Measurements from ENCODE around the gene LLPH. TPM values are rescaled to one million over a fixed set of nuclear protein-coding genes. Genes with fewer than 3 reads are reported as not detected.

Gene LLPH
- total and polyA plus RNA-seq, 8 donors, result 0.29 to 28.1 (median 13.2) TPM

DNA sequence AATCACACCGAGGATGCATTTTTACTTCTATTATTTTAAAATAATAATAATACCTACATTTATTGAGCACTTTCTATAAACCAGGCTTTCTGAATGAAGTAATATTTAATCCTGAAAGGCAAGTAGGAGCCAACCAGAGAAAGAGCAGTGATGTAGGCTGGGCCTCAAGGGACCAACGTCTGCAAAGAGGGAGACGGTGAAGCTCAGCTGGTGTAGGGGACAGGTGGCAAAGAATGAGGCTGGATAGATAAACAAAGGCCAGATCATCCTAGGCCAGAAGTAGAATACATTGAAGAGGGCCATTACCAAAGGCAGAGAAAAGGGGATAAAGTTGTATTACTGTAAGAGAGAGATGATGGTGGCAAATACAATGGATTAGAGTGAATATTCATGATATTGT is 40.1 kb upstream of the LLPH start:
- peaks cover 16 to 32% (median 25%) of the 10 kb centered on the region in 4 donors for H3K4me1 ChIP-seq
- no peaks in the 10 kb centered on the region for H3K27me3 ChIP-seq
- TF ChIP-seq POLR2AphosphoS5 (IDR thresholded peaks at IDR 0.05) (no peak), EP300 (IDR thresholded peaks at IDR 0.05) (no peak), POLR2A (IDR thresholded peaks at IDR 0.05) (no peak)
- TF ChIP-seq, protein P1, sequence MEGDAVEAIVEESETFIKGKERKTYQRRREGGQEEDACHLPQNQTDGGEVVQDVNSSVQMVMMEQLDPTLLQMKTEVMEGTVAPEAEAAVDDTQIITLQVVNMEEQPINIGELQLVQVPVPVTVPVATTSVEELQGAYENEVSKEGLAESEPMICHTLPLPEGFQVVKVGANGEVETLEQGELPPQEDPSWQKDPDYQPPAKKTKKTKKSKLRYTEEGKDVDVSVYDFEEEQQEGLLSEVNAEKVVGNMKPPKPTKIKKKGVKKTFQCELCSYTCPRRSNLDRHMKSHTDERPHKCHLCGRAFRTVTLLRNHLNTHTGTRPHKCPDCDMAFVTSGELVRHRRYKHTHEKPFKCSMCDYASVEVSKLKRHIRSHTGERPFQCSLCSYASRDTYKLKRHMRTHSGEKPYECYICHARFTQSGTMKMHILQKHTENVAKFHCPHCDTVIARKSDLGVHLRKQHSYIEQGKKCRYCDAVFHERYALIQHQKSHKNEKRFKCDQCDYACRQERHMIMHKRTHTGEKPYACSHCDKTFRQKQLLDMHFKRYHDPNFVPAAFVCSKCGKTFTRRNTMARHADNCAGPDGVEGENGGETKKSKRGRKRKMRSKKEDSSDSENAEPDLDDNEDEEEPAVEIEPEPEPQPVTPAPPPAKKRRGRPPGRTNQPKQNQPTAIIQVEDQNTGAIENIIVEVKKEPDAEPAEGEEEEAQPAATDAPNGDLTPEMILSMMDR (IDR thresholded peaks at IDR 0.05), result no peak
- H3K9me3 ChIP-seq, result no peaks in the 10 kb centered on the region
- 92 to 96% (median 95%) methylated on average over 3 of the region's 3 CpGs for WGBS, 5 donors
- DNase-seq, result no peak
- peak overlapping the region in 4 of 5 donors; percentile 94 to 100 (median 98) for H3K27ac ChIP-seq
- H3K36me3 ChIP-seq, result no peaks in the 10 kb centered on the region
- peak overlapping the region in 3 of 4 donors; percentile 45 to 88 (median 67) for H3K4me3 ChIP-seq
- intact Hi-C loops (cut with DNase I; ENCODE audit: low total_unique reads), result no loop called here

DNA sequence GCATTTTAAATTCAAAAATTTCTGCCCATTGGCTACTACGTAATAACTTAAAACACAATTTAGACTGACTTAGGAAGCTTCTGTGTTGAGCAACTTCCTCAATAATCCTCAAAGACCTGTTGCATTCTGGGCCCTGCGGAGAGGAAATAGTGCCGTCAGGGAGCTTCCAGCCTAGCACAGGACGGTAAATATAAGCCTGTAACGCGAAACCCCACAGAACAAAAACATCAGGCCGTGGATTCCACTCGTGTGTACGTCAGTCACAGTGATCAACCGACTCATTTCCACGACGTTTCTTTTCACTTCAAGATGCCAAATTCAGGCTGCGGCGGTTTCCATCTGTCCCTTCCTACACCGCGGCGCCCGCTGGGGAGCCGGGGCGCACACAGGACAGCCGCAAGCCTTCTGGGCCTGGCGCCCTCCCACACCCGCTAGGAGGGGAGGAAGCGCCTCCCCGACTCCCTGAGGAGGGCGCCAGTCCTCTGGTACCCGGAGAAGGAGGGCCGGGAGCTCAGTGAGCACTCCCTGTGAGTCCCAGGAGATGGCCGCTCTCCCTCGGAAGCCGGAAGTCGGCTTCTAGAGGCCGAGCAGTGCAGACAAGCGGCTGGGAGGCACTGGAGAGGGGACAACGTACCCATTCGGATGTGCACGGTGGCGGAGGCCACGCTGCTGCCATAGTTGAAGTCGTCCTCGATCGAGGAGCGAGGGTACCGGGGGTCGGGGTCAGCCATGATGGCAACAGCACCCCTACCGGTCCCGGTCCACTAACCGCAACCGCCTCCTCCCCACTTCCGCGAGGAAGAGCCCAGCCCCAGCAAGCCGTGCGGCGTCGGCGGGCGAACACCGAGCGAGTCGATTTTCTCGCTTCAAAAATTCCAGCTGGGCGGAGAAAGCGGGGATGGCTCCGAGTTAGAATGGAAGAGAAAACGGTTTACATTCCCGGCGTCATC is 38.9 kb upstream of the LLPH start, which contains the start of gene TMBIM4:
TMBIM4 (minus strand) TSS at position 776 of the 950 bp plus-strand sequence; CDS start at position 731, 45 bp downstream.
- 0 to 1% (median 0%) methylated on average over 46 to 67 of the region's 67 CpGs for WGBS, 5 donors
- peak; percentile 86 to 96 for DNase-seq
- H3K36me3 ChIP-seq, result no peaks in the 10 kb centered on the region
- no peaks in the 10 kb centered on the region for H3K9me3 ChIP-seq
- H3K4me1 ChIP-seq, result peaks cover 16 to 33% (median 26%) of the 10 kb centered on the region in 4 donors
- TF ChIP-seq POLR2A (IDR thresholded peaks at IDR 0.05) (peak in 2 of 4 donors; percentile 10 to 68), EP300 (IDR thresholded peaks at IDR 0.05) (no peak), POLR2AphosphoS5 (IDR thresholded peaks at IDR 0.05) (peak; percentile 85 to 95 (median 93))
- TF ChIP-seq, protein P1 (IDR thresholded peaks at IDR 0.05), result peak in 6 of 7 experiments; percentile 6 to 72 (median 52)
- peak within 1 kb of the TSS; percentile 94 to 100 (median 99) for H3K27ac ChIP-seq
- intact Hi-C loops (cut with DNase I; ENCODE audit: low total_unique reads), result no loop called here
- H3K4me3 ChIP-seq, result peak within 1 kb of the TSS; percentile 45 to 88 (median 73)
- no peaks in the 10 kb centered on the region for H3K27me3 ChIP-seq

DNA sequence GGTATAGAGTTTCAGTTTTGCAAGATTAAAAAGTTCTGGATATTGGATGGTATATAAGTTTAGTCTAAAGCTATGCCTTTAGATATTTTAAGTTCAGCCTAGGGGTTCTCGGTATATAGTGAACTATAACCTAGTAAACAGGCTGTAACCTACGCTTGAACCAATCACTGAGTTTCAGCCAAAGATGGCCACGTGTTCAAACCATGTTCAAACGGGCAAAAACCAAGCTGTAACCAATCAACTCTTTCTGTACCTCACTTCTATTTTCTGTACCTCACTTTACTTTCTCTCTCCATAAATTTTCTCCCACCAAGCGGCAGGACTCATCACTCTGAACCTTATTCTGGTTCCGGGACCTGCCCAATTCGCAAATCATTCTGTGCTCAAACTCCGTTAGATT is 37.9 kb upstream of the LLPH start:
- WGBS, 5 donors, result 77 to 85% (median 79%) methylated on average over 8 of the region's 8 CpGs
- TF ChIP-seq POLR2A (IDR thresholded peaks at IDR 0.05) (no peak), POLR2AphosphoS5 (IDR thresholded peaks at IDR 0.05) (no peak), EP300 (IDR thresholded peaks at IDR 0.05) (no peak)
- TF ChIP-seq, protein P1 (IDR thresholded peaks at IDR 0.05), result no peak
- no peaks in the 10 kb centered on the region for H3K36me3 ChIP-seq
- intact Hi-C loops (cut with DNase I; ENCODE audit: low total_unique reads), result no loop called here
- no peaks in the 10 kb centered on the region for H3K27me3 ChIP-seq
- DNase-seq, result no peak
- H3K27ac ChIP-seq, result peak overlapping the region in 4 of 5 donors; percentile 94 to 100 (median 98)
- no peaks in the 10 kb centered on the region for H3K9me3 ChIP-seq
- H3K4me3 ChIP-seq, result peak overlapping the region; percentile 45 to 88 (median 73)
- peaks cover 16 to 44% (median 30%) of the 10 kb centered on the region in 4 donors for H3K4me1 ChIP-seq

DNA sequence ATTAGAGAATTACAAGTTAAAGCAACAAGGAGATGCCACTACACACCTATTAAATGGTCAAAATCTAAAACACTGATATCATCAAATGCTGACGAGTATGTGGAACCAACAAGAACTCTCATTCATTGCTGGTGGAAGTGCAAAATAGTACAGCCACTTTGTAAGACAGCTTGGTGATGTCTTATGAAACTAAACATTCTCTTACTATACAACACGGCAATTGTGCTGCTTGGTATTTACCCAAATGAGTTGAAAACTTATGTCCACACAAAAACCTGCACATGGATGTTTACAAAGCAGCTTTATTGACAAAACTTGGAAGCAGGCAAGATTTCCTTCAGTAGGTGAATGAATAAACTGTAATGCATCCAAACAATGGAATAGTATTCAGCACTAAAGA is 36.0 kb upstream of the LLPH start:
- no peak overlapping the region for H3K27ac ChIP-seq
- intact Hi-C loops (cut with DNase I; ENCODE audit: low total_unique reads), result no loop called here
- no peaks in the 10 kb centered on the region for H3K27me3 ChIP-seq
- H3K4me3 ChIP-seq, result no peak overlapping the region
- WGBS, 5 donors, result 67 to 83% (median 68%) methylated on average over 2 of the region's 2 CpGs
- peaks cover 16 to 63% (median 40%) of the 10 kb centered on the region in 4 donors for H3K4me1 ChIP-seq
- no peak for DNase-seq
- no peaks in the 10 kb centered on the region for H3K36me3 ChIP-seq
- H3K9me3 ChIP-seq, result no peaks in the 10 kb centered on the region
- TF ChIP-seq, protein P1 (IDR thresholded peaks at IDR 0.05), result no peak
- TF ChIP-seq POLR2AphosphoS5 (IDR thresholded peaks at IDR 0.05) (no peak), POLR2A (IDR thresholded peaks at IDR 0.05) (no peak), EP300 (IDR thresholded peaks at IDR 0.05) (no peak)

Data from stomach (tissue), 9 donors.